Transverse colon (tissue), 4 donors: ENCODE results near the gene BMERB1. TPM values are rescaled to one million over a fixed set of nuclear protein-coding genes. Genes with fewer than 3 reads are reported as not detected.
"Not testable (repeated sequence)": the region's sequence is repeated elsewhere in the genome, so short reads cannot be mapped to it uniquely, and the experiment has no call there.

Experiments
- DNase-seq: peaks from one replicate; pipeline ENCODE4 v3.0.0-alpha.2; 2019
- H3K27ac ChIP-seq, 4 donors: fragments of 200-600 bp; sonication (generic); 2 replicates each; pipeline ENCODE4 v1.5.1; 2016 to 2018; ENCODE audit warnings: inconsistent platforms in 4 of 4
- H3K27me3 ChIP-seq: fragments of 200-600 bp; sonication (generic); 2 replicates; pipeline ENCODE4 v1.5.1; 2017; ENCODE audit warnings: inconsistent platforms
- H3K36me3 ChIP-seq, 4 donors: fragments of 200-600 bp; sonication (generic); 2 replicates each; pipeline ENCODE4 v1.5.1; 2017 to 2019; ENCODE audit warnings: inconsistent platforms in 4 of 4
- H3K4me1 ChIP-seq, 4 donors: fragments of 200-600 bp; sonication (generic); 2 replicates each; pipeline ENCODE4 v1.5.1; 2017 to 2020; ENCODE audit warnings: inconsistent platforms in 4 of 4
- H3K4me3 ChIP-seq, 4 donors: fragments of 200-600 bp; sonication (generic); 1 replicate in 1 of 4; 2 replicates in 3 of 4; pipeline versions ENCODE4 v1.5.1 to v1.6.1; 2017 to 2019; ENCODE audit warnings: inconsistent platforms in 4 of 4
- H3K9me3 ChIP-seq, 2 donors: fragments of 200-600 bp; sonication (generic); 2 replicates each; pipeline ENCODE4 v1.5.1; 2017 to 2019; ENCODE audit warnings: inconsistent platforms in 2 of 2
- CTCF ChIP-seq, 5 experiments: fragments of 200-600 bp in 3 of 5; fragments of 450-650 bp in 2 of 5; sonication (generic) in 3 of 5; IDR thresholded peaks; 1 replicate in 2 of 5; 2 replicates in 3 of 5; pipeline ENCODE4 v1.5.1; 2016 to 2017; ENCODE audit warnings: antibody characterized with exemption in 5 of 5, inconsistent platforms in 3 of 5, mild to moderate bottlenecking in 2 of 5, moderate library complexity in 1 of 5
- EP300 ChIP-seq: sonication (generic); formaldehyde crosslinking; IDR thresholded peaks from one replicate; pipeline ENCODE4 v1.6.1; 2017; ENCODE audit warnings: antibody characterized with exemption, low read depth
- POLR2A ChIP-seq: fragments of 450-650 bp; IDR thresholded peaks from one replicate; pipeline ENCODE4 v1.6.1; 2016; ENCODE audit warnings: antibody characterized with exemption, mild to moderate bottlenecking, moderate library complexity
- POLR2AphosphoS5 ChIP-seq, 3 donors: sonication (generic); formaldehyde crosslinking; IDR thresholded peaks; one replicate each; pipeline ENCODE4 v1.6.1; 2016; ENCODE audit warnings: antibody characterized with exemption in 3 of 3
- WGBS, 2 donors: methylation state at CpG; one replicate each; pipeline ENCODE4 v1.1.5; 2018; ENCODE audit warnings: low coverage in 1 of 2; 5-methylcytosine and 5-hydroxymethylcytosine counted together
- in situ Hi-C, 4 donors: fragments of 200-750 bp; cut with MboI; loops; one replicate each; pipeline versions ENCODE4 v1.15.0 to v1.15.1; 2017; ENCODE audit warnings: low sequenced_read_pairs in 3 of 4, low pct_ligation_motif_present in 1 of 4, low pct_unique_long_range_greater_than_20kb in 1 of 4
- intact Hi-C: fragments of 100-400 bp; cut with DNase I; formaldehyde crosslinking; loops from one replicate; pipeline ENCODE4 v1.15.1; 2023; ENCODE audit warnings: low total_unique reads
- total RNA-seq, 4 donors: library from RNA; depleted of rRNA; stranded (reverse); fragments of >200 nt; gene quantifications; one replicate each; pipeline ENCODE4 v1.1.0, GENCODE V29; 2016

The BMERB1 gene
- total RNA-seq, 4 donors from 2014 or later: 8.6 to 65.1 (median 14.1) TPM

DNA sequence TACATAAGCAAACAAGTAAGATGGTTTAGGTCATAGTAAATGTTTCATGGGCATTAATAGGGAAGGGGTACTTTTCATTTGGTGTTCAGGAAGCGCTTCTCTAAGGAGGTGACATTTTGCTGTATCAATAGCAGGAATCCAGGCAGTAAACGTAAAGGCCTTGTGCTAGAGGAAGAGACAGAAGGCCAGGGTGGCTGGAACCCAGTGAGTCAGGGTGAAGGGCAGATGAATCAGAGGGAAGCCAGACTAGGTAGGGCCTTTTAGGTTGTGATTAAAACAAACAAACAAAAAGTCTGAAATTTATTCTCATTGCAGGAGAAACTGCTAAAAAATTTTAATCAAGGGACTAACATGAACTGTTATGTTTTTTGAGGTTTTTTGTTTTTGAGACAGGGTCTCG is 6.5 kb downstream of the BMERB1 start:
- peaks cover 0 to 14% (median 1%) of the 10 kb centered on the region in 4 donors for H3K4me1 ChIP-seq
- H3K27me3 ChIP-seq: peaks cover 6% of the 10 kb centered on the region
- TF ChIP-seq EP300 (no peak), POLR2A (no peak)
- intact Hi-C loops (no loop called here), in situ Hi-C loops (loop anchor here in 1 of 4 donors (25.0 kb wide), 1 partner anchor 96 kb away; no protein-coding TSS in a partner anchor)
- no peaks in the 10 kb centered on the region for H3K9me3 ChIP-seq
- no peak overlapping the region for H3K4me3 ChIP-seq
- H3K27ac ChIP-seq: peak overlapping the region in 1 of 4 donors; percentile 6
- no peaks in the 10 kb centered on the region for H3K36me3 ChIP-seq
- 82 to 94% methylated on average over 3 of the region's 3 CpGs for WGBS, 2 donors
- no peak for DNase-seq

GRCh38 chr16:15442140-15442539 is 7.8 kb downstream of the BMERB1 start:
- H3K27me3 ChIP-seq, H3K9me3 ChIP-seq, H3K27ac ChIP-seq, H3K36me3 ChIP-seq, DNase-seq, H3K4me3 ChIP-seq, intact Hi-C loops: not testable (repeated sequence)
- H3K4me1 ChIP-seq: peaks cover 0 to 13% (median 1%) of the 10 kb centered on the region in 4 donors
- WGBS, 2 donors: 82 to 89% methylated on average over 5 of the region's 5 CpGs
- in situ Hi-C loops: loop anchor here in 1 of 4 donors (25.0 kb wide), 1 partner anchor 95 kb away; no protein-coding TSS in a partner anchor

DNA sequence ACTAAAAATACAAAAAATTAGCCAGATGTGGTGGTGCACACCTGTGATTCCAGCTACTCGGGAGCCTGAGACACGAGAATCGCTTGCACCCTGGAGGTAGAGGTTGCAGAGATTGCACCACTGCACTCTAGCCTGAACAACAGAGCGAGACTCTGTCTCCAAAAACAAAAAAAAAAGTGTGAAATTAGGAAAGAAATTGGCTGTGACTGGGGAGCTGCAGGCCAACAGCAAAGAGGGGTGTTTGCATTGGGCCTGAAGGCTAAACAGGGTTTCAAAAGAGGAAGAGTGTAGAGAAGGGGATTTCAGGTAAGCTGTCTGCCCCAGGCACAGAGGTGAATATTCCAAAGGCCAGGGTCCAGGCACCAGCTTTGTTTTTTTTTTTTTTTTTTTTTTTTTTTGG is 9.4 kb downstream of the BMERB1 start:
- Histone ChIP-seq H3K27ac (no peak overlapping the region), H3K27me3 (no peaks in the 10 kb centered on the region), H3K36me3 (no peaks in the 10 kb centered on the region), H3K4me3 (no peak overlapping the region), H3K4me1 (peaks cover 0 to 13% (median 1%) of the 10 kb centered on the region in 4 donors), H3K9me3 (no peaks in the 10 kb centered on the region)
- DNase-seq: no peak
- in situ Hi-C loops (loop anchor here in 1 of 4 donors (25.0 kb wide), 1 partner anchor 94 kb away; no protein-coding TSS in a partner anchor), intact Hi-C loops (no loop called here)
- TF ChIP-seq POLR2AphosphoS5 (IDR thresholded peaks at IDR 0.05): no peak
- no peak for TF ChIP-seq POLR2A
- no peak for TF ChIP-seq CTCF (IDR thresholded peaks at IDR 0.05)
- no peak for TF ChIP-seq EP300
- WGBS, 2 donors: 99 to 100% methylated on average over 2 to 4 of the region's 4 CpGs

DNA sequence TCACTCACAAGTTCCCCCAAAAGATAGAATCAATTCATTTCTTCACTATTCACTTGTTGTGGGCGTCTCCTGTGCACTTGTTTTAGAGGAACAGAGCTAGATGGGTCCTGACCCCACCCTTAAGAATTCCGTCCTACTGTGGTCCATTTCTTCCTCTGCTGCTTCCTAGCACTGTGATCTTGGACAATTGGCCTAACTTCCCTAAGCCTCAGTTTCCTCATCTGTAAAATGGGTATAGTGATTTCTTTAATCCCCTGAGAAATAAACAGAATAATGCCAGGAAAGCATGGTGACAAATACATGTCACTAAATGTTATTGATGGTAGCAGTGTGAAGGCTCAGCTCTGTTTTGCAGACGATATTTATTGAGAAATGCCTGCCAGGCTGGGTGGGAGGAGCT is 9.9 kb downstream of the BMERB1 start:
- peaks cover 0 to 13% (median 1%) of the 10 kb centered on the region in 4 donors for H3K4me1 ChIP-seq
- TF ChIP-seq POLR2AphosphoS5 (IDR thresholded peaks at IDR 0.05) (no peak), EP300 (no peak), POLR2A (no peak), CTCF (IDR thresholded peaks at IDR 0.05) (no peak)
- intact Hi-C loops: no loop called here
- H3K27ac ChIP-seq: no peak overlapping the region
- no peak overlapping the region for H3K4me3 ChIP-seq
- in situ Hi-C loops: loop anchor here in 1 of 4 donors (25.0 kb wide), 1 partner anchor 93 kb away; no protein-coding TSS in a partner anchor
- H3K9me3 ChIP-seq: no peaks in the 10 kb centered on the region
- WGBS, 2 donors: 91% methylated on average over 3 of the region's 3 CpGs; no CpG with 5 or more reads in 1 of the 2 donors
- H3K36me3 ChIP-seq: no peaks in the 10 kb centered on the region
- no peaks in the 10 kb centered on the region for H3K27me3 ChIP-seq
- no peak for DNase-seq

DNA sequence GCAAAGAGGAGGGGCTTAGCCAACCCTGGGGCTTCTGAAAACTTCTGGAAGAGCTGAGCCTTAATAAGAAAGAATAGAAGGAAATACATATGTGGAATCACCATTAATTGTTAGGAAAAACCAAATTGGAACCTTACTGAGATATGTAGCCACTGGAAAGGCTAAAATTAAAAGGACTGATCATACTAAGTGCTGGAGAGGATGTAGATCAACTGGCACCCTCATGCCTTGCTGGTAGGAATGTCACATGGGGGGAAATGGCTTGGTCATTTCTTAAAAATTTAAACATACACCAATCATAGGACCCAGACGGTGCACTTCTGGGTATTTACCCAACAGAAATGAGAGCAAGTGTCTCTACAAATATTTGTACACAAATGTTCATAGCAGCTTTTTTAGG is 11.1 kb downstream of the BMERB1 start:
- Histone ChIP-seq H3K4me3 (no peak overlapping the region), H3K36me3 (no peaks in the 10 kb centered on the region), H3K4me1 (peaks cover 0 to 7% (median 0%) of the 10 kb centered on the region in 4 donors), H3K9me3 (no peaks in the 10 kb centered on the region), H3K27ac (no peak overlapping the region), H3K27me3 (no peaks in the 10 kb centered on the region)
- in situ Hi-C loops (loop anchor here in 1 of 4 donors (25.0 kb wide), 1 partner anchor 92 kb away; no protein-coding TSS in a partner anchor), intact Hi-C loops (no loop called here)
- no peak for DNase-seq
- 89% methylated on average over 1 of the region's 1 CpG; no CpG with 5 or more reads in 1 of the 2 donors for WGBS, 2 donors
- no peak for TF ChIP-seq POLR2A
- no peak for TF ChIP-seq CTCF (IDR thresholded peaks at IDR 0.05)
